Stimulated activated CD8-positive, alpha-beta memory T cell treated with anti-CD3 and anti-CD28 coated beads, Interleukin-2, amount 100 ng/mL, for 48 hours (primary cell): ENCODE results near the gene SCN1B.
"Not testable (repeated sequence)": the region's sequence is repeated elsewhere in the genome, so short reads cannot be mapped to it uniquely, and the experiment has no call there.

Experiments used
- DNase-seq, 2 donors: peaks; one replicate each; pipeline ENCODE4 v3.0.0-alpha.2; 2020; ENCODE audit warnings: low read depth in 2 of 2

The SCN1B gene

DNA sequence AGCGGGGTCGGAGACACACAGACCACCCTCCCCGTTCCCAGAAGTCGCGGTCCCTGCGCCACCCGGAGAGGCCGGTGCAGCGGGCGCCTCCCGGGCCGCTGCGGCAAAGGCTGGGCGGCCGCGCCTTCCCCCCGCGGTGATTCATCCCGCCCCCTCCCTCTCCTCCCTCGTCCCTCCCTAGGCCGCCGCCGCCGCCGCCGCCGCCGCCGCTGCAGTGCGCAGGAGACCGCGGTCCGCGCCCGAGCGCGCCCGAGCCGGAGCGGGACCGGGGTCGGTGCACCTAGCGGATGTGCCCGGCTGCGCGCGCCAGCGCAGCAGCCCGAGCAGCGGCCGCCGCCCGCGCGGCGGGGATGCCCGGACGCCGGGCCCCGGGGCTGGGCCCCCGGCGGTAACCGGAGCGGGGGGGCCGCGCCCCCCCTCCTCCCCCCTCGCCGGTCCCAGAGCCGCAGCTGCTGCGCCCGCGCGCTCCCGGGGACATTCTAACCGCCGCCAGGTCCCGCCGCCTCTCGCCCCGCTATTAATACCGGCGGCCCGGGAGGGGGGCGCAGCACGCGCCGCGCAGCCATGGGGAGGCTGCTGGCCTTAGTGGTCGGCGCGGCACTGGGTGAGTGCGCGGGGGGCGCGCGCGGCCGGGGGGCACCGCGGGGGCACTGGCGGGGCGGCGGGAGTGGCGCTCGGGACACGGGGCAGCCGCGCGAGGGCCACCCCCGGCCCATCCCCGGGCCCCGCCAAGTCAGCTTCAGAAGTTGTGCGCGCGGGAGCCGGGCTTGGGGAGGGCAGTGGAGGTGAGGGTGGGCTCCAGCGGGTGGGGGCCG, at the start of gene SCN1B:
TSS of gene SCN1B (plus strand) at position 214 of the 815 bp plus-strand sequence. CDS start at position 565, 351 bp downstream.
- peak; percentile 64 to 68 for DNase-seq

DNA sequence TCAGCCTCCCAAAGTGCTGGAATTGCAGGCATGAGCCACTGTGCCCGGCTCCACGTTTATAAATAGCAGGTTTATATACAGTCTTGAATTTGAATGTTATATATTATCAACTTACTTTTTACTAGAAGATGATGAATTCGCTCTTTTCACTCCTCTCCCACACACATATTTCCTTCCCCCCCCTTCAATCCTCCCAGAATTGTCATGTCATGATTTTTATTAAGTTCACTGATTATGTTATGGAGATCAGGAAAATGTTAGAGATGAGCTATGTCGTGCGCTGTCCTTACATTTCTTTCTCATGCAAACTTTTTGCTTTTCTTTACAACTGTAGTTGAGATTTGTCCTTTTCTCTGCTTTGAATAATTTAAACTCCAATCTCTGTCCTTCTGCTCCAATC, 48.0 kb upstream of the SCN1B start:
- no peak for DNase-seq

DNA sequence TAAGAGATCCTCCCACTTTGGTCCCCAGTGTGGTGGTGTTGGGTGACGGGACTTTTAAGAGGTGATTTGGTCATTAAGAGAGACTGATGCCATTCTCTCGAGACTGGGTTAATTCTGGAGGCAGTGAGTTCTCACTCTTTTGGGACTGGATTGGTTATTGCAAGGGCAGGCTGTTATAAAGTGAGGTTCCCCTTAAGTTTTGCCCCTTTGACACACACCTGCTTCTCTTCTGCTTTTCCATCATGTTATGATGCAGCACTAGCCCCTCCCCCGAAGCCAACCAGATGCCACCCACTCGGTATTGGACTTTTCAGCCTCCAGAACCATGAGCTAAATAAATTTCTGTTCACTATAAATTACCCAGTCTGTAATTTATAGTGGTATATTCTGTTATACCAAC, 46.5 kb upstream of the SCN1B start:
- DNase-seq, result no peak

DNA sequence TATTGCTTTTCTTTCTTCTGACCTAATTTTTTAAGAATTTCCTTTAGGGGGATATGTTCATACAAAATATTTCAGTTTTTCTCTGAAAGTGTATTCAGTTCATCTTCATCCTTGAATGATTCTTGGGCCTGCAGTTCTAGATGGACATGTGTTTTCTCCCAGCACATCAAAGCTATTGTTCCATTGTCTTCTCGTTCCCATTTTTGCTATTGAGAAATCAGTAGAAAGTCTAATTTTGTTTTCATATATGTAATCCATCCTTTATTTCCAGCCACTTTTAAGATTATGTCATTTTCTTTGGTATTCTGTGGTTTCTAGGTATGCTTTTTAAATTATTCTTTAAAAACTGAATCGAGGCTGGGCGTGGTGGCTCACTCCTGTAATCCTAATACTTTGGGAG, 46.0 kb upstream of the SCN1B start:
- DNase-seq, result no peak

DNA sequence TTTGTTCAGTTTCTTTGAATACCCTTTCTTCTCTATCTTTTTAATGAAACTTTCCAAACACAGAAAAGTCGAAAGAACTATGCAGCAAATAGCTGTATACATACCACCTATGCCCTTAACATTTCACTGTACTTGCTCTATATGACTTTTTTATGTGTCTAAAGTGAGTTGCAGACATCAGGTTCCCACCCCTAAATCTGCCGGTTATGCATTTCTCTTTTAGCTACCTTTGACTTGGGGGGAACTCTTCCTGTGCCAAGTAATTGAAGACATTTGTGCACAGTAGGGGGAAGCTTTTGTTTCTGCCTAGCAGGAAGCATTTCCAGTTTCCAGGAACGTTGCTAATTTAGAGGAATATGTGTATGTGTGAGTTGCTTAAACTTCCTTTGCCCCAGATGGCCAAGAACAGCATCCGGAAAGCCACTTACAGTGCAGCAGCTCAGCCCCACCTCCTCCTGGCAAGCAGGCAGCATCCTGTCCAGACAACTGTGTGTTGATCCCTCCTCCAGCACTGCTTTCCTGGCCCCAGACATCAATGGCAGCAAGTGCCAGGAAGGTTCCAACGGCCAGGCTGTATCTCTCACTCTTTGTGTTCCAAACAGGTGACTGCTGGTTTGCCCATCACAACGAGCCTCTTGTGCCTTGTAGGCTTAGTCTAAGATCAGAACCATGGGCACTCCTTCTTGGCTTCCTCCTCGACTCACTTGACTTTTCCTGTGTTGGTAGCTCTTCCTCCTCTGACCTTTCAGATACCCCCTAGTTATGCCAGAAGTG, 44.8 kb upstream of the SCN1B start:
- DNase-seq, result no peak

DNA sequence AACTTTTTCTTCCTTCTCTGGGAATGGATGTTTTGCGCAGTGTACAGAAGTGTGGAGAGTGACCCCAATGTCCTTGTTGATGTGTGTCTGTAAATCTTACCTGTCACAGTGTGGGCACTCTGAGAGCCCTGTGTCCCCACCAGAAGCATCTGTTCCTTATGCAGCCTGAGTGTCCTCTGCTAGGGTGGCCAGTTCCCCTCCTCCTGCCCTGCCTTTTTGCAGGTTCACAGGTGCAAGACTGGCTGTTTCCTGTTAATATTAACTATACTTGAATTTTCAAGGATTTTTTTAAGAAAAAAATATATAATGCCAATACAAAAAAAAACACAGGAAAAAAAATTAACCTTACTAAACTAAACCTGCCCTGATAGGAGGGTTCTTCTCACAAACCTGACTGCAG, 42.2 kb upstream of the SCN1B start:
- no peak for DNase-seq

DNA sequence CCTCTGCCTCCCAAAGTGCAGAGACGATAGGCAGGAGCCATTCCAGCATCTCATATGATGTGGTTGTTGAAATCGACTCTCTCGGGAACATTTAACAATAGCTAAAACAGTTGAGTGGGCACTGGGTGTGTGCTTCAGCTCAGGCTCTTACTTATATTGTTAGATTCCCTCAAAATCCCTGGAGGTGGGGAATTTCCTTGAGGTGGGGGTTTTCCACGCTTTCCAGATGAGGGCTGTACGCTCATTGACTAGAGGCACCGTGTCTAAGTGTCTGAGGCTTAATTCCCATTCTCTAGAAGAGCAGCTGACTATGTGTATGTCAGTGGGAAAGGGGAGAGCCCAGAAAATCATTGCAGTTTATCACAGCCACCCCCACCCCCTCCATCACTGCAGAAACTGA, 41.0 kb upstream of the SCN1B start:
- DNase-seq, result no peak

DNA sequence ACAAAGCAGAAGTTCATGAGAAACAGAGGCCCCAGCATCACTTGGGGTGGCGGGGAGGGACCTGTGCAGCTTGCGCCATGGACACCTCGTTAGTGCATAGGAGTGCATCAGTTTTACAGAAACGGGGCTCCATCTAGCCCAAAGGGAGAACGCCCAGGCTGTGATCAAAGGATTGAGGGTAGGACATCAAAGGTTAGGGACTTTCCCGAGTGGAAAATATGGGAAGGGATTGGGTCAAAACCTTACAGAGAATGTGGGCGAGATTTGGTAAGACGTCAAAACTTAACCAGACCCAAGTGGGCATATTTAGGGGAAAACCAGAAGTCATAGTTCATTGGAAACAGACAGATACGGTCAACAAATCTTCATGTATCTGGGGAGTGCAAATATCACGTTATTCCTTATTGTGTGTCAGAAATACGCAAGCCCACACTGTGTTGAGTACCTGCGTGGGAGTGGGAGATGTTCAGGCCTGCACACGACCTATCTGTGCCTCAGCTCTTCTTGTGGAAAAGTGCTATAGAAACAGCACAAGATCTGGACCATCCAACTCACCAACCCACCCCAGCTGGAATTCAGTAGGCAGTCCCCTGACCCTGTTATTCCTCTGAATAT, 39.6 kb upstream of the SCN1B start:
- DNase-seq, result peak in 1 of 2 donors; percentile 53

DNA sequence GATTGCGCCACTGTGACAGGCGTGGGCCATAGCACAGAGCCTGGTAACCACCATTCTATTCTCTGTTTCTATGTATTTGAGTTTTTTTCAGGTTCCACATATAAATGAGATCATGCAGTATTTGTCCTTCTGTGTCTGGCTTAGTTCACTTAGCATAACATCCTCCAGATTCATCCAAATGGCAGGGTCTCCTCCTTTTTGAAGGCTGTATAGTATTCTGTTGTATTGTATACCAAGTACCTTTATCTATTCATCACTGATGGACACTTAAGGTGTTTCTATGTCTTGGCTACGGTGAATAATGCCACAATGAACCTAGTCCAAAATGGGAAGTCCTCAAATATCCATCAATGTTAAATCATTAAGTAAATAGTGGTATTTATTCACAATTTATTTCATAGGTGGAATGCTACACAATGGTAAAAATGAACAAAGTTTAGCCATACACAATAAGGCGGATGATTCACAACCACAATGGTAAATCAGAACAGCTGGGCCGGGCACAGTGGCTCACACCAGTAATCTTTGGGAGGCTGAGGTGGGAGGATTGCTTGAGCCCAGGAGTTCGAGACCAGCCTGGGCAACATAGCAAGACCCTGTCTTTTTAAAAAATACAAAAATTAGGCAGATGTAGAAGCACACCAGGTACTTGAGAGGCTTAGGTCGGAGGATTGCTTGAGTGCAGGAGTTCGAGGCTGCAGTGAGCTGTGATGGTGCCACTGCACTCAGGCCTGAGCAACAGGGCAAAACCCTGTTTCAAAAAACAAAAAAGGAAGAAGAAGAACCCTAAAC, 38.5 kb upstream of the SCN1B start:
- DNase-seq, result no peak

DNA sequence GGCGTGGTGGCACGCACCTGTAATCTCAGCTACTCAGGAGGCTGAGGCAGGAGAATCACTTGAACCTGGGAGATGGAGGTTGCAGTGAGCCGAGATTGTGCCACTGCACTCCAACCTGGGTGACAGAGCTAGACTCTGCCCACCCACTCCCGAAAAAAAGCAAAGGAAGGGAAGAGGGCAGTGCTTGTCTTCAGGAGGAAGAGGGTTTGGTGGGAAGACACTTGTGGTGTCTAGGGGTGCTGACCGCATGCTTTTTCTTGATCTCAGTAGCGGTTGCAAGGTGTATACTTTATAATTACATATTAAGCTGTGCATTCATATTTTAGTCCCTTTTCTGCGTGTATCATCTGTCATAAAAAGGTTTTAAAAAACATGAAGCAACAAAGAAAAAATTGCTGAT, 37.7 kb upstream of the SCN1B start:
- DNase-seq, result not testable (repeated sequence)

DNA sequence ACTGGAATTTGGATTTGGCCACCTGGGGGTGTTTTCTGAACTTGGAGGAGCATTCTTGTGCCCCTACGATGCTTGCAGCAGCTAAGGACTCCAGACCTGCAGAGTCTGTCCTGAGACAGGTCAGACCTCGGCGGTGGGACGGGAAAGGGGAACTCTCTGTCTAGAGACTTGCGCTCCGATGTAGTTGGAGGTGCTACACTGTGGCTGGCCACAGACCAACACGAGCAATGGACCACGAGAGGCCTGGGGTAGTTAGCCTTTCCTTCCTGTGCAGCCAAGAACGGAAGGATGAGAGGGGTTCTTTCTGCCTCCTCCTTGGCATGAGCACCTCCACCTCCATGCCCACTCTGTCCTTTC, 36.0 kb upstream of the SCN1B start:
- no peak for DNase-seq

DNA sequence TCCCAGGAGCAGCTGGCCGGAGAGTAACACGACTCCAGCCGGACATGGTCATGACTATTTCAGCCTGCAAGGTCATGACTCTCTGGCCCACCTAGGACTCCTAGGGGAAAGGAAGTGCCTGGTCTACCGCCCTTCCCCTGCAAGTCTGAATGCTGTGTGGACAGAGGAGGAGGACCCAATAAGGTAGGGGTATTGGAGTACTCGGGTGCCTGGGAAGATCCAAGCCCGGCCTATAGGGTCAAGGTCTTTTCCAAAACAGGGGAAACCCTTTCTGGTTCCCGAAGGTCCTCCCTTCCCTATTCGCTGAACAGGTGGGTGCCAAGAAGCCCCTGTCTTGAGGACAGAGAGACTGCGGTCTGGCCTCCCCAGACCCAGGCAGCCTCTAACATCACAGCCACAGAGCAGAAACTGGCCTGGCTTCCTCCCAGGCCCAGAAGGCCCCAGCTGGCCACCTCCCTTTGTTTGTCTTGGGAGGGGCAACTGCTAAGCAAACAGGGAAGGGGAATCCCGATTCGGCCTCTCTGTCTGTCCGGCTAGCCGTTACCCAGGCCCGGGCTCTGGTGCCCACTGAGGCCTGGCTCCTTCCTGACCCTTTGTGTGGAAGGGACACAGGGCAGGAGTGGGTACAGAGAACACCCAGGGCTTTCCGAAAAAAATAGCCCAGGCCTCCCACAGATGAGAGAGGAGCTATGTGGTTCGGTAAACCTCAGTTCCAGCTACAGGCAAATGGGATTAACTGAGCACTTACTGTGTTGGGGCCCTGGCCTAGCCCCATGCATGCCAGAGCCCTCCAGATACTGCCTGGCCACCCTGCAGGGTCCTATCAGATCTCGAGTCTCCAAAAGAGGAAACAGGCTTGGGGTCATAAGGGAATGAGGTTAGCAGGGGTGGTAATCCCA, 35.4 kb upstream of the SCN1B start:
- DNase-seq, result no peak

DNA sequence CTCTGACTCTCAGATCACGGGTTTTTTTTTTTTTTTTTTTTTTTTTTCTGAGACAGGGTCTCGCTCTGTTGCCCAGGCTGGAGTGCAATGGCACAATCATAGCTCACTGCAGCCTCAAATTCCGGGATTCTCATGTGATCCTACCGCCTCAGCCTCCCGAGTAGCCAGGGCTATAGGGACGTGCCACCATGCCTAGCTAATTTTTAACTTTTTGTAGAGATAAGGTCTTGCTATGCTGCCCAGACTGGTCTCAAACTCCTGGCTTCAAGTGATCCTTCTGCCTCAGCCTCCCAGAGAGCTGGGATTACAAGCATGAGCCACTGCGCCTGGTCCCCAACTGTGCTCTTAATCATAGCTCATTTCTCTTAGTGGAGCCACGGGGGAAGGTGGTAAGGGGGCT, 34.7 kb upstream of the SCN1B start:
- DNase-seq, result no peak

DNA sequence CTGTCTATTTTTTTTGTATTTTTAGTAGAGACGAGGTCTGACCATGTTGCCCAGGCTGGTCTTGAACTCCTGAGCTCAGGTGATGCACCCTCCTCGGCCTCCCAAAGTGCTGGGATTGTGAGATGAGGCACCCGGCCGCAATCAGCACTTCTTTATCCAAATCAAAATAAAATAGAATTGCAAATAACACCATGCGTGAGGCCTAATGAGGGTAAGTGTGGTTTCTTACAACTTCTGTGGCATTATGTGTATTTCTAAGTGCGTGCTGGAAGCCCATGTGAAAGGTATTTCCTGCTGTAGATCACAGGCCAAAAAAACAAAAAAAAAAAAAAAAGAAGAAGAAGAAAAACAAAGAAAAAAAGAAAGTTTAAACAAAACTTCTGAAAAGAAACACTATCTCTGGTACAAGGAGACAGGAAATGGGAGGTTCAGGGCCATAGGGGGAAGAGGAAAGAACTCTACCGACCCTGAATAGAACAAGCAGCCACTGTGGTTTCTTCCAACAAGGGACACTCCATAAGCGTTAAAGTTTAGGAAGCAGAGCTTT, 33.1 kb upstream of the SCN1B start:
- DNase-seq, result no peak

DNA sequence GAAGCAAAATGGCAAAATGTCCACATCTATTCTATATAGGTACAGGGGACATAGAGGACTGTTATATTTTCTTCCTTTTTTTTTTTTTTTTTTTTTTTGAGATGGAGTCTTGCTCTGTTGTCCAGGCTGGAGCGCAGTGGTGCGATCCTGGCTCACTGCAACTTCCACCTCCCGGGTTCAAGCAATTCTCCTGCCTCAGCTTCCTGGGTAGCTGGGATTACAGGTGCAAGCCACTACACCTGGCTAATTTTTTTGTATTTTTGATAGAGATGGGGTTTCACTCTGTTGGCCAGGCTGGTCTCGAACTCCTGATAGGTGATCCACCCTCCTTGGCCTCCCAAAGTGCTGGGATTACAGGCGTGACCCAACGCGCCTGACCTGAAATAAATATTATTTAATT, 32.0 kb upstream of the SCN1B start:
- not testable (repeated sequence) for DNase-seq

DNA sequence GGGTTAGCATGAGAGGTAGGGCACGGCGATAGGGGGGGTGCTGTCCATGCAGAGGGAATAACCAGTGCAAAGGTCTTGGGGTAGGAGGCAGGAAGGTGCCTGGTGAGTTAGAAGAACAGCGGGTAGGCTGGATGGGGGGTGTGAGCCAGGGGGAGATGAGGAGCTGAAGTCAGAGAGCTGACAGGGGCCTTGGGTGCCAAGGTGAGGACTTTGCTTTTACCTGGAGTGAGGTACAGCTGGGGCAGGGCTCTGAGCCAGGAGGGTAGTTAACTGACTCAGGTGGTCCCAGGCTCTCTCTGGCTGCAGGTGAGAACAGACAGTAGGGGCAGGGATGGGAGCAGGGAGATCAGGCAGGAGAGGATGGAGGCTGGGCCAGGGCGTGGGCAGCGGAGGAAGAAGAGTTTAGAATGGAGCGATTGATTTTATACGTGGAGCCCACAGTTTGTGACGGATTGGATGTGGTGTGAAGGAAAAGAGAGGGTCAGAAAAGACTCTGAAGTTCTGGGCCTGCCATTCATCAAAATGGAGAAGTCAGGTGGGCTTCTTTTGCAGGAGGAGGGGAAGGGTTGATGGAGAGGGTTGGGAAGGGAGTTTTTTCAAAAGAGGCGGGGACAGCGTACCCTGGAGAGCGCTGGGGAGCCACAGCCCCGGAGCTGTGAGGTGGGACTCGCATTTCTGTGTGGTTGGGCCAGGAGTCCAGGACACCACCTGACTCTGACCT, 31.3 kb upstream of the SCN1B start:
- no peak for DNase-seq

DNA sequence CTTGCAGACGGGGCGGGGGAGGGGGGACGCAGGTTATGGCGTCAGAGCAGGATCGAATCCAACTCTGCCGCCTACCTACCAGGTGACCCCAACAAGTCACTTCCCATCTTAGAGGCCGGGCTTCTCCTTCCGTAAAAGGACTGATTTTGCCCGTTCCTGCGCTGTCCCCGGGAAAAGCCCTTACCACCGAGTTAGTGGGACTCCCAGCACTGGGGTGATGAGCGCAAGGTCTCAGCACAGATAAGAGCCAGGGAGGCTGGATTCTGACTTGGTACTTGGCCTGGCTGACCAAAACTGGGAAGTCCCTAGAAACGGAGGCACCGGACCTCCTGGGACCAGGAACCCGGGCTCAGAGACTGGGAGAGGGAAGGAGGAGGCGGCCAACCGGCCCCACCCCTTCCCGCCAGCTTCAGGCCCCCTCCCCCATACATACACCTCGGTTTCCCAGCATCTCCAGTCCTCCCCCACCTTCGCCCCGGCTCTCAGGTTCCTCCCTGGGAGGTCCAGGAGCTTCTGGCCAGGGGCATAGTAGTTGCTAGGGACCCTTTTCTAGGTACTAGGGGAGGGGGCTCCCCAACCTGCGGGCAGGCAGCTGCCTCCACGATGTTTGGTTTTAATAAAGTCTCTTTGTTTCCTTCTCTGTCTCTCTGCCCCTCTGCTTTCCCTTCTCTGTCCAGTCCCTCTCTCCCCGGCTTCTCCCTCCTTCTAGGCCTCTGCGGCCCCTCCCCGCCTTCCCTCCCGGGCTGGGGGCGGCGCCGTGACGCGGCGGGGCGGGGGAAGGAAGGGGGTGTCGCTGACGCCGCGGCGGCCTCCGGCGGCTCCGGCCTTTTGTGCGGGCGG, 30.6 kb upstream of the SCN1B start, which contains the start of gene GRAMD1A:
TSS of gene GRAMD1A (plus strand) at position 826 of the 840 bp plus-strand sequence. CDS start 156 bp downstream, outside the sequence.
- DNase-seq, result peak; percentile 73 to 78

DNA sequence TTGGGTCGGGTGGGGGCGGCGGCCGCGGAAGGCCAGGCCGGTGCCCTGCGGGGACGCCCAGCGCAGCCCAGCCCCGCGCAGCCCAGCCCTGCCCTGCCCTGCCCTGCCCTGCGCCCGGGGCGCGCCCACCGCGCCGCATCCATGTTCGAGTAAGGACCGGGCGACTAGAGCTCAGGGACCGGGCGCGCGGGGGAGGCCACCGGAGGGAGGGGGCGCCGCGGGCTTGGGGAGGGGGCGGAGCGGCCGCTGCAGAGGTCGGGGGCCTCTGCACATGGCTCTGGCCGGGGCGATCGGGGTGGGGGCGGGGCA, 30.0 kb upstream of the SCN1B start:
- no peak for DNase-seq
